ENCODE measurements around the gene SLC27A3.

DNA sequence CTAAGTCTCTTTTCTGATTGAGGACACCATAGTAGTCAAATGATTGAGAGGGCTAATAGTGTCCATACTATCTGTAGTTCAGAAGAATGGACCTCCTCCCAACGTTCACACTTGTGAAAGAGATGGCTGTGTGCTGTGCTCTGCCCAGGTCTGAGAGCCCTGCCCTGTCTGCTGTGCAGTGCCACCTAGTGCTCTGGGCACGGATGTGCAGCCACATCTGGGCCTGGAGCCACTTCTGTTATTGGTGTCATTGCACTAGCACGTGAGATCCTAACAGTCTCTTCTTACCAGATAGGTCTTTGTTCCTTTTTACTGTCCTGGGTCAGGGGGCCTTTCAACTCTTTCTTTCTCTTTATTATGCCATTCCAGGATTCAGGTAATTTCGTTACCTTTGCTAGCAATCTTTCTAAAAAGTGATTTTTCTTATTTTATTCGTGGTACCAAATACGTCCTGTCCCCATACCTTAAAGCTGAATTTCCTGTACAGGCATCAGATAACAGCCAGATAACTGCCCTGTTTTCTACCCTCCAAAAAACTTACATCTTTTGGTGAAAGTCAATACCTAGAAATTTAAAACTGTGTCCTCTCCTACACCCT, 25.7 kb upstream of the SLC27A3 start:
- TF ChIP-seq, protein P1, sequence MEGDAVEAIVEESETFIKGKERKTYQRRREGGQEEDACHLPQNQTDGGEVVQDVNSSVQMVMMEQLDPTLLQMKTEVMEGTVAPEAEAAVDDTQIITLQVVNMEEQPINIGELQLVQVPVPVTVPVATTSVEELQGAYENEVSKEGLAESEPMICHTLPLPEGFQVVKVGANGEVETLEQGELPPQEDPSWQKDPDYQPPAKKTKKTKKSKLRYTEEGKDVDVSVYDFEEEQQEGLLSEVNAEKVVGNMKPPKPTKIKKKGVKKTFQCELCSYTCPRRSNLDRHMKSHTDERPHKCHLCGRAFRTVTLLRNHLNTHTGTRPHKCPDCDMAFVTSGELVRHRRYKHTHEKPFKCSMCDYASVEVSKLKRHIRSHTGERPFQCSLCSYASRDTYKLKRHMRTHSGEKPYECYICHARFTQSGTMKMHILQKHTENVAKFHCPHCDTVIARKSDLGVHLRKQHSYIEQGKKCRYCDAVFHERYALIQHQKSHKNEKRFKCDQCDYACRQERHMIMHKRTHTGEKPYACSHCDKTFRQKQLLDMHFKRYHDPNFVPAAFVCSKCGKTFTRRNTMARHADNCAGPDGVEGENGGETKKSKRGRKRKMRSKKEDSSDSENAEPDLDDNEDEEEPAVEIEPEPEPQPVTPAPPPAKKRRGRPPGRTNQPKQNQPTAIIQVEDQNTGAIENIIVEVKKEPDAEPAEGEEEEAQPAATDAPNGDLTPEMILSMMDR (IDR thresholded peaks at IDR 0.05; ENCODE audit: insufficient read depth, low read length, poor library complexity, severe bottlenecking), result peak; percentile 86
- TF ChIP-seq EZH2phosphoT487 (conservative IDR thresholded peaks at IDR 0.05; ENCODE audit: low read length), result no peak

All from SU-DHL-6 (cell line).